IPS DF 19.7 (cell line): Measurements from ENCODE around the gene CHI3L2.

Experiments used
- DNase-seq: peaks from one replicate; pipeline ENCODE4 v3.0.0-alpha.2; 2013; ENCODE audit warnings: low read depth, low spot score

The CHI3L2 gene

GRCh38 chr1:111220302-111220890 is 7.1 kb upstream of the CHI3L2 start:
- DNase-seq: no peak

GRCh38 chr1:111221276-111221632 is 6.3 kb upstream of the CHI3L2 start:
- DNase-seq: no peak

GRCh38 chr1:111221633-111222291 is 5.8 kb upstream of the CHI3L2 start:
- no peak for DNase-seq

GRCh38 chr1:111222308-111223125 is 5.0 kb upstream of the CHI3L2 start:
- no peak for DNase-seq

GRCh38 chr1:111223126-111223685 is 4.3 kb upstream of the CHI3L2 start:
- no peak for DNase-seq

GRCh38 chr1:111225091-111225490 is 2.4 kb upstream of the CHI3L2 start:
- no peak for DNase-seq

GRCh38 chr1:111225717-111226400 is 1.7 kb upstream of the CHI3L2 start:
- DNase-seq: no peak

- no peak for DNase-seq
Observed at GRCh38 chr1:111227851-111228747, 586 bp downstream of the CHI3L2 start.

- no peak for DNase-seq
Observed at GRCh38 chr1:111228748-111229126, 1.2 kb downstream of the CHI3L2 start.

- DNase-seq: no peak
Observed at GRCh38 chr1:111232134-111232533, 4.6 kb downstream of the CHI3L2 start.

- no peak for DNase-seq
Observed at GRCh38 chr1:111234258-111234657, 6.7 kb downstream of the CHI3L2 start.

- no peak for DNase-seq
Observed at GRCh38 chr1:111234866-111235265, 7.4 kb downstream of the CHI3L2 start.

- no peak for DNase-seq
Observed at GRCh38 chr1:111236379-111236778, 8.9 kb downstream of the CHI3L2 start.

- no peak for DNase-seq
Observed at GRCh38 chr1:111236806-111237205, 9.3 kb downstream of the CHI3L2 start.

GRCh38 chr1:111238056-111238795 is 10.7 kb downstream of the CHI3L2 start:
- no peak for DNase-seq

- no peak for DNase-seq
Observed at GRCh38 chr1:111241797-111242196, 14.3 kb downstream of the CHI3L2 start.

GRCh38 chr1:111242805-111243523 is 15.5 kb downstream of the CHI3L2 start:
- DNase-seq: no peak

- DNase-seq: no peak
Observed at GRCh38 chr1:111247125-111247838, 19.8 kb downstream of the CHI3L2 start.

- DNase-seq: no peak
Observed at GRCh38 chr1:111249960-111250359, 22.4 kb downstream of the CHI3L2 start.
